ENCODE measurements around the gene ZNF692.
"Not testable (repeated sequence)": the region's sequence is repeated elsewhere in the genome, so short reads cannot be mapped to it uniquely, and the experiment has no call there.

The ZNF692 gene

GRCh38 chr1:248849152-248849551 is 9.7 kb downstream of the ZNF692 start:
- DNase-seq = no peak

DNA sequence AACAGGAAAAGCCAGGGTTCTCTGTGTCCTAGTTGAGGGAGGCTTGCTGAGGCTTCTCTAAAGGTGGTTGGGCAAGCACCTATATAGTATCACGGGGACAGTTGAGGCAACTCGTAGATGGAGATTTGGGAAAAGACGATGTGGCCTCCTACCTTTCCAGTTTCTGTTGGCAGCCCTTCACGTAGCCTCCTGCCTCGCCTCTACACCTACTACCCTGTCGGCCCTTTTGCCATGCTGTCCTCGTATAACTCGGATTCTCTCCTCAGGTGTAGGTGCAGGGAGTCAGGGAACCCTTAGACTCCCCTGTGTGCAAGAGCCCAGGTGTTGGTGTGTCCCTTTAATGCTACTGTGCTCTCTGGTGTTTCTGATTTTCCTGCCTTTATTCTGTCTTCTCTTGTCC is 10.3 kb downstream of the ZNF692 start:
- no peak for DNase-seq

DNA sequence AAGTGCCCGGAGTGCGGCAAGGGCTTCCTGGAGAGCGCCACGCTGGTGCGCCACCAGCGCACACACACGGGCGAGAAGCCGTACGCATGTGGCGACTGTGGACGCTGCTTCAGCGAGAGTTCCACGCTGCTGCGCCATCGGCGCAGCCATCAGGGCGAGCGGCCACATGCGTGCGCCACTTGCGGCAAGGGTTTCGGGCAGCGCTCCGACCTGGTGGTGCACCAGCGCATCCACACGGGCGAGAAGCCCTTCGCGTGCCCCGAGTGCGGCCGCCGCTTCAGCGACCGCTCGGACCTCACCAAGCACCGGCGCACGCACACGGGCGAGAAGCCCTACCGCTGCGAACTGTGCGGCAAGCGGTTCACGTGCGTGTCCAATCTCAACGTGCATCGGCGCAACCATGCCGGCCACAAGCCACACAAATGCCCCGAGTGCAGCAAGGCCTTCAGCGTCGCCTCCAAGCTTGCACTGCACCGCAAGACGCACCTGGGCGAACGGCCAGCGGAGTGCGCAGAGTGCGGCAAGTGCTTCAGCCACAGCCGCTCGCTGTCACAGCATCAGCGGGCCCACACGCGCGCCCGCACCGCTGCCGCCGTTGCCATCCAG is 10.8 kb downstream of the ZNF692 start:
- no peak for DNase-seq

GRCh38 chr1:248847181-248847955 is 11.5 kb downstream of the ZNF692 start:
- DNase-seq = no peak

DNA sequence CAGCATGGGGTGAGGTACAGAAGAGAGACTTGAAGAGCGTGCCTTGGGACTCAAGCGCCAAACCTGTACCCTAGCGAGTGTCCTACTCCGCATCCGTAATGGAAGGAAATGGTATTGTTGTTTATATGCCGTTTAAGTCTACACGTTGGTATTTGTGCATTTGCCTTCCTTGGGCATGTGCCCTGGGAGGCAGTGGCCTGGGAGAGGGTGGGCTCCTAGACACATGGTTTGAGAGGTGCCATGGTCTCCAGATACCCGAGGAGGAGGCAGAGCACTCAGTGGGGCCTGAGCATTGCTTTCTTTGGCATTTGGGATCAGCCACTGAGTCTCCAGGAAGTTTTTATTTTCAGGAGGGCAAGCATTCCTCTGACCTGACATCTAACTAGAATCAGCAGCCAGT is 14.4 kb downstream of the ZNF692 start:
- DNase-seq = no peak

DNA sequence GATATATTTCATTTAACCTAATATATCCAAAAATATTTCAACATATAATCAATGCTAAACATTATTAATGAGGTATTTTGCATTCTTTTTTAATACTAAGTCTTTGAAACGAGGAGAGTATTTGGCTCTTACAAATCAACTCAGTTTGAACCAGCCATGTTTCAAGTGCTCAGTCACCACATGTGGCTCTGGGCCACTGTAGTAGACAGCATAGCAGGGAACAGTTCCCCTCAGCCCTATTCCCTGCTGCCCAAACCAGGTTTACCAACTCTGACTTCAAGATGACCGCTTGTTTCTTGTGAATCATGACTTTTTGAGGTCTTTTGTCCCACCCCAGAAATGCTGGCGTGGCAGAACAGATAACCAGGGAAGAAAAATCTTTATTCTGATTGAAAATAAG is 15.2 kb downstream of the ZNF692 start:
- no peak for DNase-seq

DNA sequence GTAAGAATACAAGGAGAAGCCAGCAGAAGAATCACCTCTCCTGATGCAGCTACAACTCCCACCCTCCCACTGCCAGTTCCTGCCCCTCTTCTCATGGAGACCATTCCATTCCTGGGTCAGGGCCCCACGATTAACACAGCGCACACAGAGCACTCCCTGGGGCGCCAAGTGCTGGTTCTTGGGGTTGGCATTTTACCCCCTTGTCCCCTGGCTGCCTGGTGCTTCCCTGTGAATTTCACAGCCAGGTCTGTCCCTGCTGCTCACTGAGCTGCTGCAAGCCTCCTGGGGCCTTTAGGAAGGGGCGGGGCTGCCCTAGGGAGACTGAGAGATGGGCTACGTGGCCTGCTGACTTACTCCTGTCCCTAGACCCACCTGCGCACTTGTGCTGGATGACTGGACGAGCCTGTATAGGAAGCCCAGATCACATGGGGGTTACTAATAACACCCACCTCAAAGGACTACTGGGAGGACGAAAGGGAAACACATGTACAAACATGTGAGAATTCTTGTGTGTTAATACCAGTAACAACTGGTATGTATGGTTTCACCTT is 16.0 kb downstream of the ZNF692 start:
- DNase-seq = no peak

- DNase-seq = peak; percentile 52 to 60
Observed at GRCh38 chr1:248841702-248842395, 17.0 kb downstream of the ZNF692 start.

GRCh38 chr1:248840946-248841345 is 17.9 kb downstream of the ZNF692 start:
- DNase-seq = no peak

DNA sequence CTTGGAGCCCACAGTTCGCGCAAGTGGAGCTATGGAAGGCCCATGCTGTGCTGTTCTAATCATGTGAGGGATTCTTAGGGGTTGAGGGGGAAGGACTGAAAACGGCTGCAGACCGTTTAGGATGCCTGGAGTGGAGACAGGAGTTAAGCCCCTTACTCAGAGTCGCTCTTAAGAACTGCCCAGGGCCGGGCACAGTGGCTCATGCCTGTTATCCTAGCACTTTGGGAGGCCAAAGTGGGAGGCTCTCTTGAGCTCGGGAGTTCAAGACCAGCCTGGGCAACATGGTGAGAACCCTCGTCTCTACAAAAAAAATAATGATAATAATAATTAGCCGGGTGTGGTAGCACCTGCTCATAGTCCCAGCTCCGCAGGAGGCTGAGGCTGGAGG is 19.7 kb downstream of the ZNF692 start:
- no peak for DNase-seq

- DNase-seq = peak; percentile 91 to 92
Observed at GRCh38 chr1:248838357-248839167, 20.3 kb downstream of the ZNF692 start.

DNA sequence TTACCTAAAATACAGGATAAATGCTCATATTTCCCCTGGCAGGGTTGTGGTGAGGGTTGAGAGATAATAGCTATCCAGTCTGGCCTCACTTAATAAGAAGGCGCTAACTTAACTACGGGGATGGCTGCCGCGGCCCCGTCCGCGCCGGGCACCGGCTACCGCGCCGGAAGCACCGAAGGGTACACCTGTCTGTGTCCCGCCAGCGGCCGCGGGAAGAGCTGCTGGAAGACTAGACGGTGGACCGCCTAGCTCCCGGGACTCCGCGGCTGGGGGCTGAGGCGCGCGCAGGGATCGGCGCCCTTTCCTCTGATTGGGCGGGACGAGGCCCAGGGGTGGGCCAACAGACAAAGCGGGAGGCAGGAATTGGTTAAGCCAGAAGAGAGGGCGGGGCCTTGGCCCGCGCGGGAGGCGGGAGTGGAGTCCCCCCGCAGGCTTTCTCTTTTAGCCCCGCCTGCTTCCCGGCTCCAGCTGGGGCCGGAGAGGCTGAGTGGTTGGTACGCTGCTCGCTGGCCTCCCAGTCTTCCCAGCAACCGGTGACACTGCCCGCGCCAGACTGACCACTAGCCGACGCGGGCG is 21.0 kb downstream of the ZNF692 start, which contains the start of gene ZNF672:
Gene ZNF672 (plus strand): TSS at position 444 of the 576 bp plus-strand sequence. CDS start 9,051 bp downstream, outside the sequence.
- peak; percentile 94 to 95 for DNase-seq

DNA sequence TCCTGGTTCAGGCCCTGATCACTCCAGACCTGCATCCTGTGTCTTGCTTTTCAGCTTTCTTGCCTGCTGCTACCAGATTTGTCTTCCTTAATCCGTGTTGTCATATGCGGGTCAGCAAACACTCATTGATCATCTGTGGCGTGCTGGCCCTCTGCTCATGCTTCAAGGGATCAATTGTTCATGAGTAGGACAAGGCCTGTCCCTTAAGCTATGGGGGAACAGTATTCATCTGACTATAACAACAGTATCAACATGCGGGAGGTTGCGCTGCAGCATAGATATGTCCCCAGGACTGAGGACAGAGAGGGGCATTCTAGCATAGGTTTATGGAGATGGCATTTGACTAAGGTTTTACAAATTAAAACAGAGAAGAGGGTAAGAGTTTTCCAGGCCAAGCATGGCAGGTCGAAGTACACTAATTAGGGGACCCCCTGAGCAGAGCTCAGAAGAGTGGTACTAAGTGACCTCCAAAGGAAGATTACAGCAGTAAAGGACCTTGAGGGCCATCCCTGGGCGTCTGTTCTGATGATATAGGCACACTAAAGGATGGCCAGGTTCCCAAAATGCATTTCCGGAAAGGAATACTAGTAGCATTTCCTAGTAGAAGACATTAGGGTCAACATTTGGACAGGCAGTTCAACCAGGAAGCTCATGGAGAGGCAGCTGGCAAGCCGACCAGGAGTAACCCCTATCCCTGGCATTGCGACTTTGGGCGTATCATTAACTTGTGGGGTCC is 21.7 kb downstream of the ZNF692 start:
- no peak for DNase-seq

GRCh38 chr1:248834343-248834940 is 24.4 kb downstream of the ZNF692 start:
- DNase-seq = no peak

DNA sequence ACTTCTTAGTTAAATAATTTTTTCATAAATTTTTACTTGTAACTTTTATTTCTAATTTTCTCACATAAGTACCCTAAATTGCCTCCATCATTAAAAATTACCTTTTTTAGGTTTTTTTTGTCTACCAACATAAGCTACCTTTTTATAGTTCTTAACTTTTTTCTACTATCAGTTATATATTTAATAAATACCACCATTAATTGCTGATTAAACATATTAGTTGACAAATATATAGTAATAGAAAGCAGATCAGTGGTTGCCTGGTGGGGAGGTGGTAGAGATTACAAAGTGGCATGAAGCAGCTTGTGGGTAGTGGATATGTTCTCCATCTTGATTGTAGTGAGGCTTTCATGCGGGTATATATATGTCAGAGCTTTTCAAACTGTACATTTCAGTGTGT is 27.0 kb downstream of the ZNF692 start:
- no peak for DNase-seq

DNA sequence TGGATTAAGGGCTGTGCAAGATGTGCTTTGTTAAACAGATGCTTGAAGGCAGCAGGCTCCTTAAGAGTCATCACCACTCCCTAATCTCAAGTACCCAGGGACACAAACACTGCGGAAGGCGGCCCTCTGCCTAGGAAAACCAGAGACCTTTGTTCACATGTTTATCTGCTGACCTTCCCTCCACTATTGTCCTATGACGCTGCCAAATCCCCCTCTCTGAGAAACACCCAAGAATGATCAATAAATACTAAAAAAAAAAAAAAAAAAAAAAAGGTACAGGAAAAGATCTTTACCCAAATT is 28.2 kb downstream of the ZNF692 start:
- DNase-seq = not testable (repeated sequence)

DNA sequence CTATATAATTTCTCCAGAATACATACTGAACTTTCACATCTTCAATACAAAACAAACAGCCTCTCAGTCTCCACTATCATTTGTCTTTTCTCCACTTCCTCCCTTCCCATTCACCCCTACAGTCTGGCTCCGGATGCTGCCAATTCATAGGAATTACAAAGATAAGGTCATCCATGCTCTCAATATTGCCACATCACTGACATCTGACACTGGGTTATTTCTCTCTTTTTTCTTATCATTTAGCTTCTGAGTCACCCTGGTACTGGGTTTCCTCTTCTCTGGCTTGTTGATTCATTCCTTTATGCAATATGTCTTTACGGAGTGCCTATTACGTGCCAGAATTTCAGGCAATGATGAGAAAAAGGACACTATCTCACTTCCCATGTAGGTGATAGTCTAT is 30.0 kb downstream of the ZNF692 start:
- DNase-seq = peak in 1 of 2 donors; percentile 37

DNA sequence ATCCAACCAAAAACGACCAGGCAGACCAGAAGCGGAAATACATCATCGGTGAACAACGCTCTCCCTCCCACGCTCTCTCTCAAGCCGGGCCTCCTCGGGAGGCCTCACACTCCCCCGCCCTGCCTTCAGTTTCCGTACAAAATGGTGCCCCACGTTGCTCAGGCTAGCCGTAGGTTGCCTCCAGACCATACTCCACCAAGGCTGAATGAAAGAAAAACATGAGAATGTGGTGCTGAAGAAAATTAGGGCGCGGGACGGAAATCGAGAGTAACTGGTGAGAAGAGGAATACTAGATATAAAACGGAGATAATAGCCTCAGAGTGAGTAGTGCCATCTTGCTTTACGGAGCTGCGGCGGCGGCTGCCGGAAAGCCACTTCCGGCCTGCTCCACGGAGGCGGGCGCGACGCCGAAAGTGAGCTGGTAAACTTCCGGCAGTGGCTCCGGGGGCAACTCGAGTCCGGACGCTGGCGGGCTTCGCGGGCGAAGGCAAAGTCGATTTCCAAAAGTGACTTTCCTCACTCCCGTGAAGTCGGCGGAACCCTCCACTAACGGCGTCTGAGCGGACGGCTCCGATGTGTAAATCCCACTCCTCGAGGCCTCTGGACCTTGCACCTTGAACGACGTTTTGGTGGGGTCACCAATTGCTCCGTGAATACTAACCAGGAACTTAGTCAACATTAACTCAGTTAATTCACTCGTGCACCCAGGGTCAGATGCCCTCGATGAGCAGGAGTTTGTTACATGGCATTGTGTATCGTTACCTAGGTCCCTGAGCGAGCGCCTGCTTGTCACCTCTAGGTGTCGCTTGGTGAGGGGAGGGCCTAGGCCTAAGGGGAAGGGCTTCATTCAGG is 32.8 kb downstream of the ZNF692 start, which contains the start of gene SH3BP5L:
Gene SH3BP5L (minus strand): TSS at position 7 of the 852 bp plus-strand sequence. CDS start 980 bp downstream, outside the sequence.
- peak; percentile 93 for DNase-seq

GRCh38 chr1:248825573-248825908 is 33.3 kb downstream of the ZNF692 start:
- DNase-seq = no peak

DNA sequence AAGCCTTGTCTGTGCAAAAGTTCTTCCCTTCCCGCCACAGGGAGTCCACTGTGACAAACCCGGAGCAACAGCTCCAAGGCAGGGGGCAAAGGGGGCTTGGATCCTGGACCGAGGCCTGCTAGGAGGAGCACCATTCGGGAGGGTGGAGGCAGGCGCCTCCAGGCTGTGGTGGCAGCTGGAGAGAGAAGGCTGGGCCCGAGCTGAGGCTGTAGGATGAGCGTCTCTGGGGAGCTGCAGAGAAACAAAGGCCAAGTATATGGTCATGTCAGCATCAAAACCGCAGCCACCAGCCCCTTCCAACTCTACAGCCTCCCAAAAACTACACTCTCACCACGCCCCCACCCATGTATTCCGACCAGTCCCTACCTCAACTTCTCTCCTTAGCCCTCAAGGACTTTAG is 33.7 kb downstream of the ZNF692 start:
- DNase-seq = no peak
